HG02610 (cell line): ENCODE results near the gene STARD13.

ENCODE experiments used
- ATAC-seq: cut with Tn5 transposase; IDR thresholded peaks from one replicate; pipeline ENCODE4 v1.9.1; 2021; ENCODE audit warnings: mild to moderate bottlenecking, moderate library complexity; ENCODE audit not compliant: unreplicated experiment

Gene STARD13

DNA sequence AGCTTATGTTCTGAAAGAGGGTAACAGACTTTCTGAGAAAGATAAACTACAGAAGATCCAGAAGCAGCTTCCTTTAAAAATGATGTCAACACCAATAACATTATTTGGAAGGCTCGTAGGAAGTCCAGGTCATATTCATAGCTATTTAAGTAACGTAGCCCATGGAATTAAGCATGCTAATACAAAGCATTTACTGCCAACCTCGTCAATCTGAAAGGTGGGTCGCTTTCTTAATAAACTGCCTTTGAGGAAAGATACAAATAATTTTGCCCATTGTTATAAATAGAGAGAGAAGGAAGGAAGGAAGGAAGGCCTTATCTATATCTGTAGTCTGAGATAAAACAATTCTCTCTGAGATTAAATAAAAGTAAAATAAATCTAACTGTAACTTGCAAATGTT, 80.3 kb downstream of the STARD13 start:
- no peak for ATAC-seq

- peak; percentile 30 for ATAC-seq
Observed at GRCh38 chr13:33204130-33204927, 81.2 kb downstream of the STARD13 start.

DNA sequence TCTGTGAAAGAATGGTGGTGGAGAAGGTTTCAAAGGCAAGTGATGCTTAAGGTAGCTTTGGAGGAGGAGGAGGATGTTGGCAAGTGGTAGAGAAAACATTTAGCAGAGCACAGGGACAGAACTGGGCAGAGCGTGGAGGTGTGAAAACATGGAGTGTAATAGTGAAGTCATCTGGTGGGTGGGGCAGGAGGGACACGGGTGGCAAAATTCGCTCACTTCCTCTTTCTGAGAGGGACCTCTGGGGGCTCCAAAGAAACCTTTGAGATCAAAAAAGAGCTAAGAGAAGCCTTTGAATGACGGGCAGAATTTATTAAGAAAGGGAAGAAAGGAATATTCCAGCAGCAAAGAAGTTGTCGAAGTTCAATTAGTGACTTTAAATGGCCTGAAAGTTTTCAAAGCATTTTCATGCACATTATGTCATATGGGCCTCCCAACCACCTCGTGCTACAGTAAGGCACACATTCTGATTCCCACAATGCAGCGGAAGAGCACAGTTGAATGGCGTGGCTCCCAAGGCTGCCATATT, 82.8 kb downstream of the STARD13 start:
- no peak for ATAC-seq

- no peak for ATAC-seq
Observed at GRCh38 chr13:33201659-33202058, 83.9 kb downstream of the STARD13 start.

DNA sequence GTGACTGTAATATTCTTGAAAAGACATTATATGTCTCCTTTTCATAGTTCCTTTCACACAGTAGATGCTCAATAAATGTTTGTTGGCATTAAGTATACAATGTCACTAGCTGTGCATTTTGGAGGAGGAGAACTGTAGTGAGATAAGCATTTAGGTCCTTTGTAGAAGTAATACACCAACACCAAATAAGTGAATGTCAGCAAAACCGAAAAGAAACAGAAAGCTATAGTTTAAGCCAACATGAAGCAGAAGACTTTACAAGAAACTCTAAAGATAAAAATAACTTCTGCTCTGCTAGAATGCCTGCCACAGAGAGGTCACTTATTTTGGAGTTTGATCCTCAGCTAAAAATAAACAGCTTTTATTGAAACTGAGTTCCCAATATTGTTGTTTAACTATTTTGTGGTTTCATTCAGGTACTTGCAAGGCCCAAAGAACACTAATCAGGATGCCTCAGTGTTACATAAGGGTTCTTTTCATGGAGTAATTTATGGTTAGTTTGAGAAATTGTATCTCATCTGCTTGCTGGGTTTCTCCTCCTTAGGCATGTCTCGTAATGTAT, 86.2 kb downstream of the STARD13 start:
- no peak for ATAC-seq

DNA sequence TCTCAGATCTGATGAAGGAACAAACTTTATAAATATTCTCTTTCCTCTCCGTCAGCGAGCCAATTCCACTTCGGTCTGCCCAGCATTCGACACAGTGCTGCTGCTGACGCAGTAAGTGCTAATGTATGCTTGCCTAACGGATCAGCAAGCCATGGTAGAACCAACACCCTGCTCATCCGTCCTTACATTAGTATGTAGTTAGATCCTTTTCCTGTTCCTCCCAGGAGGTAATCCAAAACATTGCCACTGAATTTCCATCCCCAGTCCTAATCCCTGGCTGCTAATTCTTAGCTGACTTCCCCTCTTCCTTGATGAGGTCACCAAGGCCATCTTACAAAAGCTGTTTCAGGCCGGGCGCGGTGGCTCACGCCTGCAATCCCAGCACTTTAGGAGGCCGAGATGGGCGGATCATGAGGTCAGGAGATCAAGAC, 88.0 kb downstream of the STARD13 start:
- no peak for ATAC-seq

DNA sequence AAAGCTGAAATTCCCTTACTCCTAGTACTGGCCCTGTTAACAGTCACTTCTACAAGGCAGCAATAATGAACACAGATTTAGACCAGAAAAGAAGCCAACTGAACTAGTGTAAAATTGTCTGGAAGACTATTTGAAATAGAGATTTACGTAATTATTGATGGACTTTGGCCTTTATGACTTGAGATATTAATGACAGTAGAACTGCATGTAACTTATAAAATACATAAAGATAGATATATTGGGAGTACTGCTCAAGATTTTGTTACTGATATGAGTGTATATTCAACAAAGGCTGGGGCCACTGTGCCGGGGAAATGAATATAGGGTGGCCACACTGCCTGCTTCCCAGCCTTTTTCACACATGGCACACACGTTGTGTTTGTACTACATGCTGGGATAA, 88.8 kb downstream of the STARD13 start:
- ATAC-seq: no peak

- ATAC-seq: no peak
Observed at GRCh38 chr13:33195693-33196464, 89.7 kb downstream of the STARD13 start.

GRCh38 chr13:33194820-33195692, 90.5 kb downstream of the STARD13 start:
- peak; percentile 87 for ATAC-seq

DNA sequence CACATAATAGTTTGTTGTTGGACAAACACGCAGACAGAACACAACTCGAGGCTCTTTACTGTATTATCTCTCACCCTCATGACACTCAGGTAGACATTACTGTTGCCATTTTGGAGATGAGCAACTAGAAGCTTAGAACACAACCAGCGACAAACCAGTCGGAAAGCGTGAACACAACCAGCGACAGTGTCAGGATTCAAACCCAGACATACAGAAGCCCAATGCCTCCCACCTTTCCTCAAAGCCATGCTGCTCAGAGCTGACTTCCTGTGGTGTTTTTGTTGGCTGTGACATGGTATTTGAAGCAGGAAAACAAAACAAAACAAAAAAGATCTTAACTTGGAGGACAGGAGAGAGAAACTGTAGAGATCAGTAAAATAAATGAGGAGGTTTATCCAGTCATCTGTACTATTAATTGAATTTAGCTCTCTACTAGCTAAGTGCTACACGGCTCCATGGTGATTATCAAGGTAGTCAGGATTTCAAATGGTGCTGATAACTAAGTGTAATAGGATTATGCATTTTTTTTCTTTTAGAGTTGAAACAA, 92.1 kb downstream of the STARD13 start:
- ATAC-seq: no peak

GRCh38 chr13:33191425-33192210, 93.9 kb downstream of the STARD13 start:
- ATAC-seq: no peak

GRCh38 chr13:33189470-33189869, 96.1 kb downstream of the STARD13 start:
- no peak for ATAC-seq

DNA sequence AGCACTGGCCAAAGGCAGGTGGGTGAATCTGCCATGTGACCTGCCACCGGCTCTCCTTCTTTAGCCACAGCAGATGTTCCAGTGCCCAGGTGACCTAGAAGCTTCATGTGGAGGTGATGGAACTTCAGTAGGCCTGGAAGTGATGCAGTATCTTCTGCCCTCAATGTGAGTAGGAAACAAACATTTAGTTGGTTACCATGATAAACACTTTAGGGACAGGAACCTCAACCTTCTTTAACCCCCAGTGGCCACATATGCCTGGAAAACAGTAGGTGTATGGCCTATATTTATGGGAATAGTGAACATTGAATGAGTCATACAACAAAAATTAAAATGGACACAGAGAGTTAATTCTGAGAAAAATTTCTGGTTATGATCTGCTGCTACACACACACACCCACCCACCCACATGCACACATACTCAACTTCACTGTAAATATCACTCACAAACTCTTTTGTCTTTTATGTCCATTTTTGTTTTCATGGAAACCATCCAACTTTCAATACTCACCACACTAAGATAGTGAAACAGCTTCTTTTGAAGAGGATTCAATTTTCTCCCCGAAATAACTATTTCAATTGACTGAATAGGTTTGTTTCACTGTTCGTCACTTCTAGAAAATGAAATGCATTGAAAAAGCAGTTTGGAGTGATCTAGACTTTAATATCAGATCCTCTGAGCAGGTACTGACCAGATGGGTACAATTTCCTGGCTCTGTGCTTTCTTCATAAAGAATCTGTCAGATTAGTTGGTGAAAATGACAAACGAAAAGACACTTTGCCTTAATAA, 97.3 kb downstream of the STARD13 start:
- ATAC-seq: peak; percentile 69

DNA sequence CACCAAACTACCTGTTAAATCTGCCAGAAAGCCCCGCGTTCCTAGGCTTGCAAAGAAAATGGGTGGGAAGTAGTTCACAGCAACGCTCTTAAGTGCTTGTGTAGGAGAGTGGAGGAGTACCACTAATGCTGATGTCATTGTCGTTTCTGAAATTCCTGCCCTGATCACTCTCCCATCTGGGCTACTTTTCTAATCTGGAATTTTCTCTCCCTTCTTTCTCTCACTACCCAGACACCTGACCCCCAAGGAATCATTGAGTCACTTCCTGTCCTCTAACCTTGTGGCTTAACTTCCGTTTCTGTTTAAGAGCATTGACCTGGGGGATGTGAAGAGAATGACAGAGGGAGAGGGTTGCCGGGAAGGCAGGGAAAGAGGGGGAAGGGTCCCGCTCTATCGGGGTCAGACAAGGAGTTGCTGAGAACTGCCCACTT, 98.7 kb downstream of the STARD13 start:
- no peak for ATAC-seq

GRCh38 chr13:33185853-33186252, 99.7 kb downstream of the STARD13 start:
- no peak for ATAC-seq

- no peak for ATAC-seq
Observed at GRCh38 chr13:33184530-33184929, 101.0 kb downstream of the STARD13 start.

- ATAC-seq: no peak
Observed at GRCh38 chr13:33184112-33184490, 101.5 kb downstream of the STARD13 start.

DNA sequence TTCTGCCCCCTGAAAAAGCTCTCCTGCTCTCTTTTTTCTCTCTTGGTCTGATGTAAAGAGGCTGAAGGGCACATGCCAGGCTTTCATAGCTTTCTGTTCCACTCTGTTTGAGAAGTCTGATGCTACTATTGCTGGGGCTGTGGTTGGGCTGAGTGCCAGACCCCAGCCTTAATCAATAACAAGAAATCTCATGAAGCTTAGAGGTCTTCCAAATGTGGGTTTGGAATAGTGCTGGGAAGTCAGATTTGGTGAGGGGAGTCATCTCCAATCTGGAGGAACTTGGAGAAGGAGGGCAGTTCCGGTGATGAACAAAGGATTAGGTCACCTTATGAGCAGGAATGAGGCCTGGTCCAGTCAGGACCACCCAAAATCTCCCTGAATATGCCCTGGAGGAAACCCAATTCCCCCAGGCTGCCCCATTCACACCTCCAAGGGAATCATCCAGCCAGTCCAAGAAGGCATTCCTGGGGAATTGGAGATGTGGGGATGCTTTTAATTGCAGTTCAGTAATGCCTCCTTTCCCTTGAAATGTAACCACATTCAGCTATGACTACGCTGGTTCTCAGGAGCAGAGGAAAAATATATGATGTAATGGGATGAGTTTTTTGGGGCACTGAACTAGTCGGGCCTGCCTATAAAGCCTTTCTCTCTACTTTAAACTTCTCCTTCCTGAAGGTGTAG, 102.0 kb downstream of the STARD13 start:
- ATAC-seq: no peak
